ENCODE results near the gene MUSTN1.

GRCh38 chr3:52796411-52796810, 38.4 kb downstream of the MUSTN1 start:
- TF ChIP-seq CTCF (optimal IDR thresholded peaks at IDR 0.05 in 1 of 3, IDR thresholded peaks at IDR 0.05 in 1 of 3, conservative IDR thresholded peaks at IDR 0.05 in 1 of 3; ENCODE audit: extremely low read depth in 1 of 3, insufficient read depth in 2 of 3, low read length in 3 of 3) = no peak
- TF ChIP-seq EZH2 (IDR thresholded peaks at IDR 0.05; ENCODE audit: low read length) = no peak

All from keratinocyte (primary cell).